Astrocyte (in vitro differentiated cells and primary cell): Measurements from ENCODE around the gene DCAF6. TPM values are rescaled to one million over a fixed set of nuclear protein-coding genes. Genes with fewer than 3 reads are reported as not detected.

Experiments used
- DNase-seq: peaks from one replicate; pipeline ENCODE4 v3.0.0-alpha.2; 2010; ENCODE audit warnings: low read depth
- FAIRE-seq: peaks from 2 replicates; lab custom pipeline; 2011; peaks lifted over from hg19 to GRCh38; lab: Jason Lieb, UNC
- H2AFZ ChIP-seq: 2 replicates; pipeline ENCODE4 v1.6.0; 2012; ENCODE audit warnings: low read depth, low read length, inconsistent platforms
- H3K27ac ChIP-seq: 2 replicates; pipeline ENCODE4 v1.5.1; 2011; ENCODE audit warnings: low read depth, low read length, inconsistent platforms
- H3K27me3 ChIP-seq: 2 replicates; pipeline ENCODE4 v1.6.0; 2011; ENCODE audit warnings: low read length, inconsistent platforms; ENCODE audit not compliant: insufficient read depth
- H3K36me3 ChIP-seq: 2 replicates; pipeline ENCODE4 v1.5.1; 2011; ENCODE audit warnings: low read length, inconsistent platforms; ENCODE audit not compliant: insufficient read depth
- H3K4me1 ChIP-seq: 2 replicates; pipeline ENCODE4 v1.5.1; 2011; ENCODE audit warnings: low read length, inconsistent platforms; ENCODE audit not compliant: insufficient read depth
- H3K4me2 ChIP-seq: 2 replicates; pipeline ENCODE4 v1.6.0; 2012; ENCODE audit warnings: low read length, inconsistent platforms
- H3K4me3 ChIP-seq: 2 replicates; pipeline ENCODE4 v1.5.1; 2011; ENCODE audit warnings: low read depth, mild to moderate bottlenecking, low read length, inconsistent platforms; ENCODE audit not compliant: insufficient read depth
- H3K79me2 ChIP-seq: 2 replicates; pipeline ENCODE4 v1.6.0; 2012; ENCODE audit warnings: mild to moderate bottlenecking, low read length, inconsistent platforms; ENCODE audit not compliant: insufficient read depth
- H3K9ac ChIP-seq: 2 replicates; pipeline ENCODE4 v1.6.0; 2012; ENCODE audit warnings: mild to moderate bottlenecking, low read length, inconsistent platforms
- H3K9me3 ChIP-seq: 2 replicates; pipeline ENCODE4 v1.5.1; 2012; ENCODE audit warnings: low read depth, mild to moderate bottlenecking, low read length, inconsistent platforms; ENCODE audit not compliant: insufficient read depth
- H4K20me1 ChIP-seq: 2 replicates; pipeline ENCODE4 v1.6.0; 2012; ENCODE audit warnings: low read length, inconsistent platforms; ENCODE audit not compliant: insufficient read depth
- H3K27ac Mint-ChIP-seq: one replicate; pipeline ENCODE4 v1.8.0; 2021; ENCODE audit warnings: mild to moderate bottlenecking, mixed read lengths; ENCODE audit not compliant: unreplicated experiment
- H3K27me3 Mint-ChIP-seq: one replicate; pipeline ENCODE4 v1.8.0; 2021; ENCODE audit warnings: low read depth, mixed read lengths; ENCODE audit not compliant: unreplicated experiment
- H3K36me3 Mint-ChIP-seq: one replicate; pipeline ENCODE4 v1.8.0; 2021; ENCODE audit warnings: low read depth, mixed read lengths; ENCODE audit not compliant: unreplicated experiment
- H3K4me1 Mint-ChIP-seq: one replicate; pipeline ENCODE4 v1.8.0; 2021; ENCODE audit warnings: low read depth, mixed read lengths; ENCODE audit not compliant: unreplicated experiment
- H3K4me3 Mint-ChIP-seq: one replicate; pipeline ENCODE4 v1.8.0; 2021; ENCODE audit warnings: mild to moderate bottlenecking, moderate library complexity, mixed read lengths; ENCODE audit not compliant: unreplicated experiment
- H3K9me3 Mint-ChIP-seq: one replicate; pipeline ENCODE4 v1.8.0; 2021; ENCODE audit warnings: mild to moderate bottlenecking, mixed read lengths; ENCODE audit not compliant: unreplicated experiment
- CTCF ChIP-seq: IDR thresholded peaks from 2 replicates; pipeline ENCODE4 v1.5.1; 2011; ENCODE audit warnings: low read depth, mild to moderate bottlenecking, inconsistent platforms, low read length, moderate library complexity; ENCODE audit not compliant: insufficient read depth
- EZH2 ChIP-seq: IDR thresholded peaks from 2 replicates; pipeline ENCODE4 v1.6.1; 2012; ENCODE audit warnings: mild to moderate bottlenecking, low read length, inconsistent platforms; ENCODE audit not compliant: insufficient read depth
- total RNA-seq: library from RNA; stranded (reverse); gene quantifications from 2 replicates; pipeline ENCODE4 v1.2.1, GENCODE V29; 2021

DCAF6 gene
- total RNA-seq, 1 donor from 2014 or later = 57.4 TPM

- no peak for FAIRE-seq
Measured at GRCh38 chr1:168042362-168042761, 105.9 kb downstream of the DCAF6 start.

GRCh38 chr1:168045311-168045710 lies 108.8 kb downstream of the DCAF6 start:
- Histone ChIP-seq H3K27ac (no peak overlapping the region), H3K4me2 (no peak overlapping the region), H3K9me3 (no peaks in the 10 kb centered on the region)

More at GRCh38 chr1:168042362-168042761, 105.9 kb downstream of the DCAF6 start:
- peaks cover 4% of the 10 kb centered on the region for H3K36me3 Mint-ChIP-seq
- Histone ChIP-seq H2AFZ (no peak overlapping the region), H3K9me3 (no peaks in the 10 kb centered on the region), H3K4me3 (no peak overlapping the region), H3K4me2 (no peak overlapping the region), H3K79me2 (no peaks in the 10 kb centered on the region), H3K36me3 (peaks cover 15% of the 10 kb centered on the region), H3K9ac (no peak overlapping the region), H4K20me1 (no peaks in the 10 kb centered on the region), H3K27me3 (no peaks in the 10 kb centered on the region), H3K4me1 (no peaks in the 10 kb centered on the region), H3K27ac (no peak overlapping the region)
- no peak for TF ChIP-seq CTCF
- TF ChIP-seq EZH2 = no peak
- no peak overlapping the region for H3K4me3 Mint-ChIP-seq
- H3K27ac Mint-ChIP-seq = no peak overlapping the region
- no peaks in the 10 kb centered on the region for H3K27me3 Mint-ChIP-seq
- DNase-seq = no peak
- H3K4me1 Mint-ChIP-seq = peaks cover 9% of the 10 kb centered on the region
- no peaks in the 10 kb centered on the region for H3K9me3 Mint-ChIP-seq

More at GRCh38 chr1:168045311-168045710, 108.8 kb downstream of the DCAF6 start:
- no peaks in the 10 kb centered on the region for H3K4me1 ChIP-seq
- Mint-ChIP-seq H3K4me1 (peaks cover 9% of the 10 kb centered on the region), H3K36me3 (peaks cover 4% of the 10 kb centered on the region), H3K4me3 (no peak overlapping the region), H3K9me3 (no peaks in the 10 kb centered on the region), H3K27me3 (no peaks in the 10 kb centered on the region), H3K27ac (no peak overlapping the region)
- FAIRE-seq (peak; percentile 5), DNase-seq (no peak)
- H3K4me3 ChIP-seq = no peak overlapping the region
- H3K79me2 ChIP-seq = no peaks in the 10 kb centered on the region
- H3K9ac ChIP-seq = no peak overlapping the region
- H4K20me1 ChIP-seq = no peaks in the 10 kb centered on the region
- TF ChIP-seq CTCF (no peak), EZH2 (no peak)
- H3K27me3 ChIP-seq = no peaks in the 10 kb centered on the region
- no peak overlapping the region for H2AFZ ChIP-seq
- H3K36me3 ChIP-seq = peaks cover 15% of the 10 kb centered on the region
